Suprapubic skin (tissue), 4 donors: ENCODE data around the gene CCDC88C. TPM values are rescaled to one million over a fixed set of nuclear protein-coding genes. Genes with fewer than 3 reads are reported as not detected.

ENCODE experiments used
- DNase-seq, 2 donors: peaks; one replicate each; pipeline ENCODE4 v3.0.0-alpha.2; 2019; ENCODE audit warnings: low spot score in 2 of 2
- H3K27ac ChIP-seq: fragments of 200-600 bp; sonication (generic); one replicate; pipeline ENCODE4 v1.5.1; 2019
- H3K27me3 ChIP-seq: fragments of 200-600 bp; sonication (generic); one replicate; pipeline ENCODE4 v1.5.1; 2019
- H3K36me3 ChIP-seq: fragments of 200-600 bp; sonication (generic); one replicate; pipeline ENCODE4 v1.5.1; 2019
- H3K4me1 ChIP-seq: fragments of 200-600 bp; sonication (generic); one replicate; pipeline ENCODE4 v1.5.1; 2019
- H3K4me3 ChIP-seq: fragments of 200-600 bp; sonication (generic); one replicate; pipeline ENCODE4 v1.5.1; 2019; ENCODE audit warnings: mild to moderate bottlenecking
- H3K9me3 ChIP-seq: fragments of 200-600 bp; sonication (generic); one replicate; pipeline ENCODE4 v1.5.1; 2019
- EP300 ChIP-seq: sonication (generic); formaldehyde crosslinking; IDR thresholded peaks from one replicate; pipeline ENCODE4 v1.6.1; 2017; ENCODE audit warnings: antibody characterized with exemption
- POLR2A ChIP-seq, 2 donors: fragments of 450-650 bp; IDR thresholded peaks; one replicate each; pipeline ENCODE4 v1.6.1; 2017; ENCODE audit warnings: antibody characterized with exemption in 2 of 2, mild to moderate bottlenecking in 2 of 2, moderate library complexity in 2 of 2
- POLR2AphosphoS5 ChIP-seq, 3 donors: sonication (generic); formaldehyde crosslinking; IDR thresholded peaks; one replicate each; pipeline ENCODE4 v1.6.1; 2017; ENCODE audit warnings: antibody characterized with exemption in 3 of 3
- whole genome bisulfite sequencing: methylation state at CpG from one replicate; pipeline ENCODE4 v1.1.5; 2018; 5-methylcytosine and 5-hydroxymethylcytosine counted together
- total RNA-seq, 4 donors: library from RNA; depleted of rRNA; stranded (reverse); fragments of >200 nt; gene quantifications; one replicate each; pipeline ENCODE4 v1.1.0, GENCODE V29; 2016
- TF ChIP-seq, protein P1 (sequence below), 2 donors: fragments of 200-600 bp in 1 of 2; fragments of 450-650 bp in 1 of 2; sonication (generic) in 1 of 2; IDR thresholded peaks; one replicate each; pipeline ENCODE4 v1.5.1; 2016 to 2019; ENCODE audit warnings: antibody characterized with exemption in 2 of 2, mild to moderate bottlenecking in 1 of 2, moderate library complexity in 1 of 2

Gene CCDC88C
- total RNA-seq, 4 donors from 2014 or later: 16.6 to 25.0 (median 22.8) TPM

DNA sequence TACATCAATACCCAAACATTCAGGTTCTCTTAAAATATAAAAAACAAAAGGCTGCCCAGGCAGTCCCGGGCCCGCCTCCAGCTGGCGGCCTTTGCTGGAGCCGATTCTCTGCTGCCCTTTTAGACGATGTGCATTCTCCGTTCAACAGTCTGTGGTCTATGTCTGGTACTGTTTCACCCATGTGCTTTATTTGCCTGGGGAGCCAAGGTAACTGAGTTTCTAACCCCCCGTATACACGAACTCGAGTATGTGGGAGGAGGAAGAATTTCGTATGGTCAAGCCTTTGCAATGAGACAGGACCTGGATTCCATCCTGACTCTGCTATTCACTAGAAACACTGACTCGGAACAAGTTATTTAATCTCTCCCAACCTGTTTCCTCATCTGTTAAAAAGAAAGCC, 119.0 kb downstream of the CCDC88C start:
- 80% methylated on average over 11 of the region's 11 CpGs for WGBS
- no peak overlapping the region for H3K27ac ChIP-seq
- no peaks in the 10 kb centered on the region for H3K4me1 ChIP-seq
- no peaks in the 10 kb centered on the region for H3K9me3 ChIP-seq
- no peaks in the 10 kb centered on the region for H3K27me3 ChIP-seq
- H3K4me3 ChIP-seq: no peak overlapping the region
- DNase-seq: no peak
- no peak for TF ChIP-seq EP300
- TF ChIP-seq, protein P1, sequence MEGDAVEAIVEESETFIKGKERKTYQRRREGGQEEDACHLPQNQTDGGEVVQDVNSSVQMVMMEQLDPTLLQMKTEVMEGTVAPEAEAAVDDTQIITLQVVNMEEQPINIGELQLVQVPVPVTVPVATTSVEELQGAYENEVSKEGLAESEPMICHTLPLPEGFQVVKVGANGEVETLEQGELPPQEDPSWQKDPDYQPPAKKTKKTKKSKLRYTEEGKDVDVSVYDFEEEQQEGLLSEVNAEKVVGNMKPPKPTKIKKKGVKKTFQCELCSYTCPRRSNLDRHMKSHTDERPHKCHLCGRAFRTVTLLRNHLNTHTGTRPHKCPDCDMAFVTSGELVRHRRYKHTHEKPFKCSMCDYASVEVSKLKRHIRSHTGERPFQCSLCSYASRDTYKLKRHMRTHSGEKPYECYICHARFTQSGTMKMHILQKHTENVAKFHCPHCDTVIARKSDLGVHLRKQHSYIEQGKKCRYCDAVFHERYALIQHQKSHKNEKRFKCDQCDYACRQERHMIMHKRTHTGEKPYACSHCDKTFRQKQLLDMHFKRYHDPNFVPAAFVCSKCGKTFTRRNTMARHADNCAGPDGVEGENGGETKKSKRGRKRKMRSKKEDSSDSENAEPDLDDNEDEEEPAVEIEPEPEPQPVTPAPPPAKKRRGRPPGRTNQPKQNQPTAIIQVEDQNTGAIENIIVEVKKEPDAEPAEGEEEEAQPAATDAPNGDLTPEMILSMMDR (IDR thresholded peaks at IDR 0.05): no peak
- no peak for TF ChIP-seq POLR2A (IDR thresholded peaks at IDR 0.05)
- TF ChIP-seq POLR2AphosphoS5 (IDR thresholded peaks at IDR 0.05): no peak
- peaks cover 21% of the 10 kb centered on the region for H3K36me3 ChIP-seq

DNA sequence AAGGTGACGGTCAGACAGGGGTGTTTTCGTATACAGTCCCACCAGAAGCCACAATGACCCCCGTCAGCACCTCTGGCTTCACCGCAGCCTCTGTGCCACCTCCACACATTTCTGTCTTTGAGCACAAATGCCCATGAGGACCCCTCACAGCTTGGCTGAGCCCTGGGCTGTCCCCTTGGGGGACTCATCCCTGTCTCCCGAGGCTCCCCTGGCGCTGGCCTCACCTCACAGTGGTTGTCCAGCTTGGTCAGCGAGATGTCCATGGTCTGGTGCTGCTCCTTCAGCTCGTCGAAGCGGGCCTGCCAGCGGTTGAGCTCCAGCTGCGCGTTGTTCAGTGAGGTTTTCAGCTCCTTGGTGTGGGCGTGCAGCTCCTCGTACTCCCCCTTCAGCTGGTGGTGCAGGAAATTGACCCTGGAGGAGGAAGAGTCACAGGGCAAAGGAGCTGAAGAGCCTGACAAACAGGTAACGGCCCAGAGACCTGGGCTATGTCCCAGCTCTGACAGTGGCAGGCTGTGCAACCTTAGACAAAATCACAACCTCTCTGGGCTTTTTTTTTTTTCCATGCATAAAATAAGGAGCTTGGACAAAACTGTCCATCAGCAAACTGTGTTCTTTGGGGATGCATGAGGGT, 120.4 kb downstream of the CCDC88C start:
- no peaks in the 10 kb centered on the region for H3K4me1 ChIP-seq
- WGBS: 90% methylated on average over 16 of the region's 16 CpGs
- no peaks in the 10 kb centered on the region for H3K27me3 ChIP-seq
- H3K36me3 ChIP-seq: peaks cover 21% of the 10 kb centered on the region
- DNase-seq: no peak
- H3K4me3 ChIP-seq: no peak overlapping the region
- H3K27ac ChIP-seq: no peak overlapping the region
- no peak for TF ChIP-seq POLR2A (IDR thresholded peaks at IDR 0.05)
- TF ChIP-seq, protein P1 (IDR thresholded peaks at IDR 0.05): no peak
- no peak for TF ChIP-seq EP300
- no peak for TF ChIP-seq POLR2AphosphoS5 (IDR thresholded peaks at IDR 0.05)
- H3K9me3 ChIP-seq: no peaks in the 10 kb centered on the region

DNA sequence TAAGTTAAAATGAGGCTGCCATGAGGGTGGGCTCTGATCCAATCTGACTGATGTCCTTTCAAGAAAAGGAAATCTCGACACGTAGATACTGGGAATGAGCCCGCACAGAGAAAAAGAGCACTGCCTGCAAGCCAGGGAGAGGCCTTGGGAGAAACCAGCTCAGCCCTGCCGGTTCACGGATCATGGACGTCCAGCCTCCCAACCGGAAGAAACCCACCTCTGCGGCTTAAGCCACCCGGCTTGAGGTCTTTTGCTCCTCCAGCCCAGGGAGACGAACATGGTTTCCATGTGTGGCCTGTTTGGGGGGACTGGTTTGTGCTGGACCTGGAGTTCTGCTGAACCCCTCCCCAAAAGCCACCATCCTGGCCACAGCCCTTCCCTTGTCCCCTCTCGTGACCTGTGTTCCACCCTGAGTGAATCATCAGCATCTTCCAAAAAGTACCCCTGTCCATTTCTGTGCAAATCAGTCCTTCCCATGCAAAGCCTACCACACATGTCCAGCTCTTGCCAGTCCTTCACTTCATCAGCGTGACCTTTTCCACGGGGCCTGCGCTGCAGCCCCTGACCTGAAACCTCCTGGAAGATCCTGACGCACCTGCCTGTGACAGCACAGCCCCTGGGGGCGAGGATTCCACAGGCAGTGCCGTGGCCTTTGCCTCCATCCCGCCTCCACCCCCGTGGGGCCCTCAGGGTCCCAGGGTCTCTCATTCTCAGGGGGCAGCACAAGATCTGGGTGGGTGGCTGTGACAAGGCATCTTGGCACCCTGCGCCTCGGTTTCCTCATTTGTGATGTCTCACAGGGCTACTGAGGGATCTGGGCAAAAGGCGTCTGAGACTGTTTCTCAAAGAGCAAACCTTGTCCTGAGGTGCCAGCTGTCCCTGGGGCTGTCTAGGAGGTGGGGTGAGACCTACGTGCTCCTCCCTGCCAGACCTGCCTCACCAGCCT, 121.5 kb downstream of the CCDC88C start:
- Histone ChIP-seq H3K27ac (no peak overlapping the region), H3K4me1 (no peaks in the 10 kb centered on the region), H3K36me3 (peaks cover 26% of the 10 kb centered on the region), H3K9me3 (no peaks in the 10 kb centered on the region), H3K4me3 (no peak overlapping the region), H3K27me3 (no peaks in the 10 kb centered on the region)
- TF ChIP-seq EP300 (no peak), POLR2AphosphoS5 (IDR thresholded peaks at IDR 0.05) (no peak)
- TF ChIP-seq, protein P1 (IDR thresholded peaks at IDR 0.05): no peak
- WGBS: 94% methylated on average over 17 of the region's 23 CpGs
- no peak for DNase-seq

DNA sequence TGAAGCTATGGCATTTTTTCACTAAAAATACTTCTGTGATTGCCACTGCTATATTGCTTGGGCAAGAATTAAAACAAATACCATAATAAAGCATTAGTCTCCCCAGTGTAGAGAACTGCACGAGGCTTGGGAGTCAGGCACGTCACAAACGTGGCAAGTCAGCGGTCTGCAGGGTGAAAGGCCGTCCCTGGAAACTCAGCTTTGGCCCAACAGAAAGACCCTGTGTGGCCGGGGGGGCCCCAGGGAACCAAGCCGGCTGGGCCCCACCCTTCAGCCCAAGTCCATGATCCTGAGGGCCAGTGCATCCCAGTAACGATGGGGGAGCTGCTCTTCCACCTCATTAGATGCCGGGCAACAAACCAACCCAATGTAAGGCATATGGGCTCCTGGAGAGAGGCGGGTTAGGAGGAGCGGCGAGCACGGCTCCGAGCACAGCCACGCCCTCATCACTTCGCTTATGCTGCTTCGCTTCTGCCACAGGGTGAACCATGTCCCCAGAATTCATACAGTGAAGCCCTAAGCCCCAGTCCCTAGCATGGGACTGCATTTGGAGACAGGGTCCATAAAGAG, 122.3 kb downstream of the CCDC88C start:
- 90% methylated on average over 13 of the region's 17 CpGs for WGBS
- no peak for TF ChIP-seq POLR2A (IDR thresholded peaks at IDR 0.05)
- TF ChIP-seq POLR2AphosphoS5 (IDR thresholded peaks at IDR 0.05): no peak
- TF ChIP-seq, protein P1 (IDR thresholded peaks at IDR 0.05): no peak
- no peak for TF ChIP-seq EP300
- H3K4me3 ChIP-seq: no peak overlapping the region
- no peaks in the 10 kb centered on the region for H3K4me1 ChIP-seq
- no peaks in the 10 kb centered on the region for H3K27me3 ChIP-seq
- no peak for DNase-seq
- H3K36me3 ChIP-seq: peaks cover 26% of the 10 kb centered on the region
- no peaks in the 10 kb centered on the region for H3K9me3 ChIP-seq
- no peak overlapping the region for H3K27ac ChIP-seq

DNA sequence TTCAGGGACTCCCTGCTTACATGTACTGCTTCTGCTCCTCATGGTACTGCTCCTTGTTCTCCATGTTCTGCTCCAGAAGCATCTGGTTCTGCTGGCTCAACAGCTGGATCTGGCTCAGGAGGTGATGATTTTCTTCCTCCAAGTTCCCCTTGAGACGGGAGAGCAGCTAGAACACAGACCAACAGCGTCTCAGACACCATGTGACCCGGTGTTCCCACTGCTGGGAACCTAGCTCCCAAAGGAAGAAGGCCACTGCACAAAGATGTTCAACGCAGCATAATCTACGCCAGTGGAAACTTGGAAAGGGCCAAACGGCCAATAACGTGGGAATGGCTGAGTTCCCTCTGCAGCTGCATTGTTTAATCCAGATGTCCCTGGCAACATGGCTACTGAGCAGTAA, 123.5 kb downstream of the CCDC88C start:
- Histone ChIP-seq H3K4me1 (no peaks in the 10 kb centered on the region), H3K4me3 (no peak overlapping the region), H3K27ac (no peak overlapping the region), H3K36me3 (peaks cover 21% of the 10 kb centered on the region), H3K27me3 (no peaks in the 10 kb centered on the region), H3K9me3 (no peaks in the 10 kb centered on the region)
- DNase-seq: no peak
- TF ChIP-seq EP300 (no peak), POLR2AphosphoS5 (IDR thresholded peaks at IDR 0.05) (no peak), POLR2A (IDR thresholded peaks at IDR 0.05) (no peak)
- TF ChIP-seq, protein P1 (IDR thresholded peaks at IDR 0.05): no peak
- 71% methylated on average over 7 of the region's 7 CpGs for WGBS
